Stomach (tissue), 9 donors: ENCODE measurements around the gene MYO1B. TPM values are rescaled to one million over a fixed set of nuclear protein-coding genes. Genes with fewer than 3 reads are reported as not detected.
A peak's percentile ranks its signal among the peaks of the same experiment; 100 is the strongest.

Experiments used
- DNase-seq, 2 donors: peaks; one replicate each; pipeline versions ENCODE4 v3.0.0 to v3.0.0-alpha.2; 2013 to 2019
- H3K27ac ChIP-seq, 5 donors: fragments of 200-600 bp in 4 of 5; sonication (generic) in 4 of 5; one replicate each; pipeline ENCODE4 v1.5.1; 2013 to 2019; ENCODE audit warnings: mild to moderate bottlenecking in 1 of 5, moderate library complexity in 1 of 5
- H3K27me3 ChIP-seq, 3 donors: fragments of 200-600 bp; sonication (generic); one replicate each; pipeline ENCODE4 v1.5.1; 2017 to 2019; ENCODE audit warnings: mixed run types in 1 of 3
- H3K36me3 ChIP-seq, 4 donors: fragments of 200-600 bp; sonication (generic); 1 replicate in 3 of 4; 2 replicates in 1 of 4; pipeline ENCODE4 v1.5.1; 2016 to 2019
- H3K4me1 ChIP-seq, 4 donors: fragments of 200-600 bp; sonication (generic); one replicate each; pipeline ENCODE4 v1.5.1; 2016 to 2019
- H3K4me3 ChIP-seq, 4 donors: fragments of 200-600 bp; sonication (generic) in 3 of 4; one replicate each; pipeline ENCODE4 v1.5.1; 2016 to 2019; ENCODE audit warnings: mild to moderate bottlenecking in 1 of 4
- H3K9me3 ChIP-seq, 4 donors: fragments of 200-600 bp; sonication (generic); one replicate each; pipeline ENCODE4 v1.5.1; 2016 to 2019
- CTCF ChIP-seq, 7 experiments: fragments of 450-650 bp in 4 of 7; fragments of 200-600 bp in 3 of 7; sonication (generic) in 3 of 7; IDR thresholded peaks; one replicate each; pipeline ENCODE4 v1.5.1; 2016 to 2019; ENCODE audit warnings: antibody characterized with exemption in 7 of 7, control low read depth in 2 of 7, mild to moderate bottlenecking in 1 of 7
- EP300 ChIP-seq: sonication (generic); formaldehyde crosslinking; IDR thresholded peaks from one replicate; pipeline ENCODE4 v1.6.1; 2017; ENCODE audit warnings: antibody characterized with exemption
- POLR2A ChIP-seq, 4 donors: fragments of 450-650 bp; IDR thresholded peaks; one replicate each; pipeline ENCODE4 v1.6.1; 2016; ENCODE audit warnings: antibody characterized with exemption in 4 of 4, control low read depth in 2 of 4, mild to moderate bottlenecking in 1 of 4, moderate library complexity in 1 of 4
- POLR2AphosphoS5 ChIP-seq, 3 donors: sonication (generic); formaldehyde crosslinking; IDR thresholded peaks; one replicate each; pipeline ENCODE4 v1.6.1; 2016; ENCODE audit warnings: antibody characterized with exemption in 3 of 3
- WGBS, 5 donors: extraction: QIAGEN DNeasy Blood & Tissue Kit in 3 of 5; methylation state at CpG; one replicate each; pipeline versions ENCODE4 v1.1.5 to v1.1.7; 2013 to 2018; 5-methylcytosine and 5-hydroxymethylcytosine counted together
- intact Hi-C: fragments of 100-400 bp; cut with DNase I; formaldehyde crosslinking; loops from one replicate; pipeline ENCODE4 v1.15.1; 2023; ENCODE audit warnings: low total_unique reads
- polyA plus RNA-seq, 3 donors: library from polyadenylated mRNA; stranded (reverse); fragments of 200-250 nt; gene quantifications; one replicate each; pipeline ENCODE4 v1.2.3, GENCODE V29; 2013
- total RNA-seq, 5 donors: library from RNA; depleted of rRNA; stranded (reverse); fragments of >200 nt; gene quantifications; one replicate each; pipeline versions ENCODE4 v1.1.0 to v1.2.3, GENCODE V29; 2014 to 2016
- donor health status: healthy with polysubstance abuse.
- donor health status: Bipolar disorder and iron deficiency.
- donor health status: healthy.

The MYO1B gene
- total and polyA plus RNA-seq, 8 donors, result 6.1 to 123 (median 16.4) TPM

- Histone ChIP-seq H3K4me3 (no peak overlapping the region), H3K27ac (peak overlapping the region in 2 of 5 donors; percentile 3 to 42), H3K27me3 (no peaks in the 10 kb centered on the region), H3K9me3 (no peaks in the 10 kb centered on the region), H3K36me3 (no peaks in the 10 kb centered on the region), H3K4me1 (peaks cover 10 to 33% (median 17%) of the 10 kb centered on the region in 4 donors)
- WGBS, 5 donors, result 28 to 42% (median 38%) methylated on average over 4 of the region's 4 CpGs
- peak in 1 of 2 donors; percentile 66 for DNase-seq
- no peak for TF ChIP-seq POLR2AphosphoS5 (IDR thresholded peaks at IDR 0.05)
- TF ChIP-seq CTCF (IDR thresholded peaks at IDR 0.05), result no peak
- TF ChIP-seq EP300, result no peak
- no peak for TF ChIP-seq POLR2A (IDR thresholded peaks at IDR 0.05)
- intact Hi-C loops, result no loop called here
Observed at GRCh38 chr2:191318037-191318728, 73.0 kb downstream of the MYO1B start.

- Histone ChIP-seq H3K27ac (peak overlapping the region in 2 of 5 donors; percentile 3 to 42), H3K9me3 (no peaks in the 10 kb centered on the region), H3K4me1 (peaks cover 10 to 33% (median 17%) of the 10 kb centered on the region in 4 donors), H3K27me3 (no peaks in the 10 kb centered on the region), H3K4me3 (no peak overlapping the region), H3K36me3 (no peaks in the 10 kb centered on the region)
- TF ChIP-seq EP300, result no peak
- TF ChIP-seq POLR2A (IDR thresholded peaks at IDR 0.05), result no peak
- TF ChIP-seq CTCF (IDR thresholded peaks at IDR 0.05), result no peak
- TF ChIP-seq POLR2AphosphoS5 (IDR thresholded peaks at IDR 0.05), result no peak
- peak; percentile 30 to 76 for DNase-seq
- intact Hi-C loops, result no loop called here
Observed at GRCh38 chr2:191318729-191319078, 73.5 kb downstream of the MYO1B start.

GRCh38 chr2:191319186-191319585 is 74.0 kb downstream of the MYO1B start:
- no peaks in the 10 kb centered on the region for H3K9me3 ChIP-seq
- intact Hi-C loops, result no loop called here
- DNase-seq, result no peak
- H3K36me3 ChIP-seq, result no peaks in the 10 kb centered on the region
- no peaks in the 10 kb centered on the region for H3K27me3 ChIP-seq
- H3K27ac ChIP-seq, result peak overlapping the region in 1 of 5 donors; percentile 3
- WGBS, 5 donors, result 77 to 86% (median 82%) methylated on average over 2 of the region's 2 CpGs
- peaks cover 10 to 33% (median 17%) of the 10 kb centered on the region in 4 donors for H3K4me1 ChIP-seq
- H3K4me3 ChIP-seq, result no peak overlapping the region
- TF ChIP-seq EP300 (no peak), CTCF (IDR thresholded peaks at IDR 0.05) (no peak), POLR2AphosphoS5 (IDR thresholded peaks at IDR 0.05) (no peak), POLR2A (IDR thresholded peaks at IDR 0.05) (no peak)

DNA sequence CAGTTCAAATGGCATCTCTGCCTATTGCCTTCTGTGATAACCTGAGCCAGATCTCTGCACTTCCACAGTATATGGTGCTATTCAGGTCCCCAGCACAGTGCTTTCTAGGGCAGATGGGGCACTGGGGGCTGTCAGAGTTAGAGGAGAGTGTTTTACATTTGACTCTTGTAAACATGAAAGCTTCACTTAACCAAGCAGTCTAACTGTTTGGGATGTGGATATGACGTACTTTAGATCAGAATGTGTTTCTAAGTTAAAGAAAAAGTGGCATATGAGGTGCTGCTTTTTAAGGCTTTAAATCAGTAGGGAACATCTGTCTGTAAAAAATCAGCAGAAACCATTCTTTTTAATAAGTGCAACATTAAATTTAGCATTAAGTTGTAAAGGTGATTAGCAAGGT is 75.7 kb downstream of the MYO1B start:
- Histone ChIP-seq H3K4me1 (peaks cover 10 to 33% (median 17%) of the 10 kb centered on the region in 4 donors), H3K27ac (no peak overlapping the region), H3K27me3 (no peaks in the 10 kb centered on the region), H3K36me3 (no peaks in the 10 kb centered on the region), H3K4me3 (no peak overlapping the region), H3K9me3 (no peaks in the 10 kb centered on the region)
- intact Hi-C loops, result no loop called here
- DNase-seq, result no peak
- TF ChIP-seq POLR2A (IDR thresholded peaks at IDR 0.05), result no peak
- no peak for TF ChIP-seq POLR2AphosphoS5 (IDR thresholded peaks at IDR 0.05)
- no peak for TF ChIP-seq EP300
- TF ChIP-seq CTCF (IDR thresholded peaks at IDR 0.05), result no peak
- 86 to 94% (median 90%) methylated on average over 1 of the region's 1 CpG for WGBS, 5 donors
